Eye (tissue), 1 donor: Measurements from ENCODE around the gene PGF.
"Not testable (repeated sequence)": the region's sequence is repeated elsewhere in the genome, so short reads cannot be mapped to it uniquely, and the experiment has no call there.

Experiments used
- DNase-seq: peaks from one replicate; pipeline ENCODE4 v3.0.0-alpha.2; 2015

PGF gene

DNA sequence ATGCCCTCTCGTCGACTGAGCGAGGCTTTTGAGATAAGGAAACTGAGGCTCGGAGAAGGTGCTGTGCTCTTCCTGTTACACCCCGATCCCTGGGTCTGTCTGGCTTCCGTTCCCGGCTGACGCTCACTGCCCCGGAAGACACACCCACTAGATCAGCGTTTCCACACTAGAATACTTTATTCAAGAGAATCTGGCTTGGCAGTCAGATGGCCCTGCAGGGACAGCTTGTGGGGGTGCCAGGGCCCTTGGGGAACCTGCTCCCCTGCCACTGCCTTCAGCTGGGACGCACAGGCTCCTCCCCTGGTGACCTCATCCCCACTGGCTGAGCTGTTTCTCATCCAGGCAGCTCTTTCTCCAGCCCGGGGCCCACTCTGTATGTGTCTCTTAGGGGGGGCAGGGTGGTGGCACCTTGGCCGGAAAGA lies 13.7 kb downstream of the PGF start:
- DNase-seq: peak; percentile 33

GRCh38 chr14:74940956-74941565 lies 14.3 kb downstream of the PGF start:
- DNase-seq: no peak

DNA sequence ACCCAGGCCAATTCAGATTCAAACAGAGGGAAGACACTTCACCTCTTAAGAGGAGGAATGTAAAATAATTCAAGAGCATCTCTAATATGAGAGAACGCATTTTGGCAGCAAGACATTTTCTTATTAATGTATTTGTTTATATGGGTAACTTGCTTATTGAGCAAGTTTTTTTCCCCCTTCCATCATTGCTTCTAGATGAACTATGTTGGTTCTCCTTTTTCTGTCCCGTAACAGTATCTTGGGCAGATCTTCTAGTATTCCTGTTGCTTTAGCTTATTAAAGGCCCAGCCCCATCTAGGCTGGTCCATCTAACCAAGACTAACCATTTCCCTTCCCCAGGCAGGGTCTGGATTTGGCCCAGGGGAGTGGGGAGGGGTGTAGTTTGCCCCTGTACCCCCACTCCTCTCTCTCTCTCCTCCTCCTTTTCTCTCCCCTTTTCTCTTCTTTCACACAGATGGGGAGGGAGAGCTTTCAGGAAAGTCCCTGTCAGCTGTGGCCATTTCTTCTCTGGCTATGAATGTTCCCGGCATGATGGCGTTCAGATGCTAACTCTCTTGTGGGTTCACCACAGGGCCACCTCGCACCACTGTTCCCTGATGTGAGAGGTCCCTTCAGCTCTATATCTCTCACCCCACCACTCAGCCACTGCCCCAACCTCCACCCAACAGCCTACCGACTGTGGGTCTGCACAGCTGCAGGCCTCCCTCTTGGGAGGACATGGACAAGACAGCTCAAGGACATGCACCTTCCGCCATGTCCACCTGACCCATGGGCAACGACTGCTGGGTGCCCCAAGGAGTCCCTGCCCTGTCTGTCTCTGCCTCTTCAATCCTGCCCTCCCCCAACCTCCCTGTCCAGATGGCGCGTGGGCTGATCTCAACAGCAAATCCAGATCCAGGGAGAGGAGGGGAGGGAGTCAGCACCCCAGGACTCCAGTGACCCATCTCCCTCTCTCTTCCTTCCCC lies 16.6 kb downstream of the PGF start:
- DNase-seq: no peak

GRCh38 chr14:74937171-74937570 lies 18.2 kb downstream of the PGF start:
- no peak for DNase-seq

DNA sequence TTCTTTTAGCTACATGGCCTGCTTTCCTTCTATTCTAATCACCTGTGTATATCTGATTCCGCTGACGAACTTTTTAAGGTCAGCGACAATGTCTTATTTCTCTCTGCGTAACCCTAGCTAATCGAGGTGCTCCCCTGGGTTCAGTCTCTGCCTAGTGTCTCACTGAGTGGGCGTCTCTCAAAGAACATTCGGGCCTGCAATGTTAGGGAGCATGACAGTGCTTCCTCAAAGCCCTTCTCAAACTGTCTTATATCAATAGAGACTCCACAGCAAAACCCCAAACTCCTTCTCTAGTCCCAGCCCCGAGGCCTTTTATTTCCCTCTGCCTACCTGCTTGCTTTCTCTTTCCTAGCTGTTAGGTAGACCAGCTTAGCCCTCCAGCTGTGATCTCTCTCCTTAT lies 18.7 kb downstream of the PGF start:
- DNase-seq: no peak

GRCh38 chr14:74936151-74936550 lies 19.2 kb downstream of the PGF start:
- DNase-seq: no peak

DNA sequence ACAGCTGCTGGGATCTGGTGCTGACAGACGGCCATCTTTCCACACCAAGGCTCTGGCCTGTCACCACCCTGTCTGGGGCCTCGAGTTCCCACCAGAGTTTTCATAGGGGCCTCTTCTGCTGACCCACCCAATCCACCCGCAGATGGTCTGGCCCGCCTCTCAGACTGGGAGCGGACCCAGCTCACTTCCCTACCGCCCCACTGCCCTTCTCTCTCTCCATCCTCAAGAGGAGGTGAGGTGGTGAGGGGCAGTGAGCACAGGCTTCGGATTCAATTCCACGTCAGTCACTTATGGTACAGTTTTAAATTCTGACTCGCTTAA lies 20.1 kb downstream of the PGF start:
- no peak for DNase-seq

GRCh38 chr14:74934476-74935359 lies 20.7 kb downstream of the PGF start:
- peak; percentile 75 for DNase-seq

GRCh38 chr14:74934041-74934440 lies 21.4 kb downstream of the PGF start:
- no peak for DNase-seq

DNA sequence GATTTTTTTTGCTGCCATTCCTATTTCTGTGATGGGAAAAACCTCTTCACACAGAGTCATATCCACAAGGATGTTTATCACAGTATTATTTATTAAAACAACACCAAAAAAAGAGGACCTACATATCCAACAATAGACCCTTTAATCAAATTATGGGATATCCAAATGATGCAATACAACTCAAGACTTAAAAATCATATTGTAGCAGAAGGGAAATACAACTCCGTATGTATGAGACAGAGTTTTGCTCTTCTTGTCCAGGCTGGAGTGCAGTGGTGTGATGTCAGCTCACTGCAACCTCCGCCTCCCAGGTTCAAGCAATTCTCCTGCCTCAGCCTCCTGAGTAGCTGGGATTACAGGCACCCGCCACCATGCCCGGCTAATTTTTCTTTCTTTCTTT lies 22.5 kb downstream of the PGF start:
- DNase-seq: not testable (repeated sequence)

- no peak for DNase-seq
These were observed 22.9 kb downstream of the PGF start for GRCh38 chr14:74932401-74932901.

- DNase-seq: not testable (repeated sequence)
These were observed 23.7 kb downstream of the PGF start for GRCh38 chr14:74931744-74932143.

- no peak for DNase-seq
These were observed 26.2 kb downstream of the PGF start for GRCh38 chr14:74929242-74929641.

DNA sequence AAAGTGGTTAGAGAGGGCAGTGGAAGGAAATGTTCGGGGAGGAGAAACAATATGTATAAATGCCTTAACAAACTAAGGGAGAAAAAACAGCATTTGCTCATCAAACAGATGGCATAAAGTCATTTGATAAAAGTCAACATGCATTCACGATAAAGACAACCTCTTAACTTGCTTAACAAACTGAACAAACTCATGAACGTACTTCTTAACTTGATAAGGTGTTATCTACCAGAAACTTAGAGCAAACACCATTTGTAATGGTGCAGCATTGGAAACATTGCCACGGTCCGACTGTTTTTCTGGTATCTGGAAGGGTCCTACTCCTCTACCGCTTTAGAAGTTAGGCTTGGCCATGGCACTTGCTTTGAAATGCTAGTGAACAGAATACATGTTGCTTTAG lies 28.2 kb downstream of the PGF start:
- DNase-seq: no peak

GRCh38 chr14:74924061-74924460 lies 31.3 kb downstream of the PGF start:
- no peak for DNase-seq

DNA sequence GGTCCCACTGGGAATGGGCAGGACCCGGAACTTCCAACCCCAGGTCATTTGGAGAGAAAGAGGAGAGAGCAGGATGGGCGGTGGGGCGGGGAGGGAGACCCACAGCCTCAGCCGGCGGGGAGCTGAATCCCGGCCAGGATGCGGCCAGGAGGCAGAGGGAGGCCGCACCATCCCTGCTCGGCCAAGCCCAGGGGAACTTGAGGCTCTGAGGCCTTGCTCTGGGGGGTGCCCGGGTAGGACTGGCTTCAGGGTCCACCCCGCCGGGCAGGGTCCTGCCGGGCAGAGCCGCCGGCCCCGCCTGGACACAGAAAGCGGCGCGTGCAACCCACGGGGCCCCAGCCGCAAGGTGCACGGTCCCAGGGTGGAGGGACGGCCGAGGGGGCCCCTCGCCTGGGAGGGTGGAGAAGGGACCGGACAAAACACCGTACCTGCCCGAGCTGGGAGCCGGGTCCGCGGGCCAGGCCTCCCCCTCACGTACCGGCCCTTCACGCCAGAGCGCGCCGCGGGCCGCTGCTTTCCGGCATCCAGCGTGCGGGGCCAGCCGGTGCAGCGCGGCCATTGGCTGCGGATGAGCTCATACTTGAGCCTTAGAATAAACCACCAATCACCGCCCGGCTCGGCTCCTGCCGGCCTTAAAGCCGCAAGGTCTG lies 32.5 kb downstream of the PGF start, which contains the start of gene RPS6KL1:
TSS of gene RPS6KL1 (minus strand) at position 509 of the 650 bp plus-strand sequence. CDS start 1,719 bp downstream, outside the sequence.
- DNase-seq: peak; percentile 93

DNA sequence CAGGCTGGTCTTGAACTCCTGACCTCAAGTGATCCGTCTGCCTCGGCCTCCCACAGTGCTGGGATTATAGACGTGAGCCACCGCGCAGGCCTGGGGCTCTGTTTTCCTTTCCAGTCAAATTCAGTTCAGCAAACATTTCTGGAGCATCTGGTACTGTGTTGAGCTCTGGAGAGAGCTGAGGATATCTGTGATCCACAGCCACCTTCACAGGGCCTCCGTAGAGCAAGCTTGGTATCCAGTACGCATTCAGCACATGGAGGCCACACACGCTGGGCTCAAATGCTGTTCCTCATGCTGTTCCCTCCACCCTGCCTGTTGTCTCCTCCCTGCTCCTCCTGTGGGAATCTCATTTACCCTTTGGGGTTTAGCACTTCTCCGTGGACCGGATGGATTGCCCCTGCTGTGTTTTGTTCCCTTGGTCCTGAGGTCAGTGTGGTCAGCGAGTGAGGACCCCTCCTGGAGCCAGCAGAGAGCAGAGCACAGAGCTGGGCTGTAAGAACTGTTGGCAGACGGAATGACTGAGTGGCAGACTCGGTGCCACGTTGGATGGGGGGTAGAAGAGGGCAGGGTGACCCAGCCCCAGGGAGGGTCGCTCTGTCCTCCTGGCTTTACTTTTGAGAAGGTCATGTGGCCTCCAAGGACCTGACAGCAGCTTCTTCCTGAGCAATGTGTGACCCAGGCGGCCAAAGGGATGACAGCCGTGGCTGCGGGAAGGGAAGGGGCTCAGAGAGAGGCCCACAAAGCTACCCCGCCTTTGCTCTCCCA lies 33.2 kb downstream of the PGF start:
- no peak for DNase-seq

DNA sequence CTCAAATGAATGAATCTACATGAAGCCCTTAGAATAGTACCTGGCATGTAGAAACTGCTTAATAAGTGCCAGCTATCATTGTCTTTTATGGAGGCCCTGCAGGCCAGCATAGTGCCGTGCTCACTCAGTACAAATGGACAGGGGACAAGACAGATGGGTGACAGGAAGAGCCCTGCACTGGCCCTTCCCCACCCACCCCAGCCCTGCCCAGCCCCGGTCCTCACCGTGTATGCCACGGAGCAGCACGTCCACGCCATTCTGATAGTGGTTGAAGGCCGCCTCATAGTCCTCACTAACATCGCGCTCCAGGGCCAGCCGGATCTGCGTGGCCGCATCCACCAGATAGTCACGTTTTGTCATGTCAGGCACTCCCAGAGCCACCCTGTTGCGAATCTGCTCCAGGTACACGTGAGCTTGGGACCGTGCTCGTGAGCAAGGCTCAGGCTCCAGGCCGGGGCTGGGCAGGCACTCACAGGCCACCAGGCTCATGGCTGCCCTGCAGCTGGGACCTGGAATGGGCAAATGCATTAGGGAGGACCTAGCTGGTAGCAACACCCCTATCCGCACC lies 34.3 kb downstream of the PGF start:
- no peak for DNase-seq

GRCh38 chr14:74920281-74920680 lies 35.1 kb downstream of the PGF start:
- no peak for DNase-seq

- DNase-seq: no peak
These were observed 35.8 kb downstream of the PGF start for GRCh38 chr14:74919421-74920165.

- DNase-seq: no peak
These were observed 37.0 kb downstream of the PGF start for GRCh38 chr14:74918380-74918779.
